ENCODE results near the gene DAND5. TPM values are rescaled to one million over a fixed set of nuclear protein-coding genes. Genes with fewer than 3 reads are reported as not detected.
"Not testable (repeated sequence)": the region's sequence is repeated elsewhere in the genome, so short reads cannot be mapped to it uniquely, and the experiment has no call there.

Gene DAND5
- total RNA-seq, 1 donor: not detected

DNA sequence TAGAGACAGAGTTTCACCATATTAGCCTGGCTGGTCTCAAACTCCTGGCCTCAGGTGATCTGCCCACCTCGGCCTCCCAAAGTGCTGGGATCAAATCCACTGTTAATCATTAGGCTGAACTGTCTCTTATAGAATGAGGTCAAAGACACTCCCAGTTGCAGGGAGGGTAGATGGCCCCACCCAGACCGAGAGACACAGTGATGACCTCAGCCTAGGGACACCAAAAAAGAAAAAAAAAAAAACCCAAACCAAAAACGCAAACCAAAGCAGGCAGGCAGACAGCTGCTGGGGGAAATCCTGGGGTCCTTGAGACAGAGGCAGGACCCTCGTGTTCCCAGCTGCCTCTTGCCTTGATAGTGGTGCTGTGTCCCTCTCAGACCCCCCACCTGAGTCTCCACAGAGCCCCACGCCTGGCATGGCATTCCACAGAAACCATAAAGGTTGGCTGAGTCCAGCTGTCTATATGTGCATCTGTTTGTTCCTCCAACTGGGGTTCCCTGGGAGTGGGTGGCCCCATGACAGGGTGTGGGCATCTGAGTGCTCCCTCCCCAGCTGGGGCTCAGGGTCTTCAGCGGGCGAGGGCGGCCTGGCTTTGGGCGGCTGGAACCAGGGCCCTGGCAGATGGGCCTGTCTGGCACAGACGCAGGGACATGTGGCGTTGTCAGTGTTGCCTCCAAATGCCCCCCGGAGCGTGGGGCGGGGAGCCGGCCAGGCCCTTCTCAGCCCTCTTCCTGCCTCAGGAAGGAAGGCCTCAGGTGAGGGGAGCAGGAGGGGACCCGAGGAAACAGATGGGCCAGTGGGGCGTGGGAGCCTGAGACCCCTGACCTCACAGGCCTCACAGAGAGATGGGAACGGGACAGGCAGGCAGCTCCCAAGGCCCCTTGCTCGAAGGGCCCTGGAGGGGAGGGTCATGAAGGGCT, 5.2 kb downstream of the DAND5 start:
- Histone ChIP-seq H3K9me3 (ENCODE audit: low read depth, low read length) (no peaks in the 10 kb centered on the region), H3K4me3 (ENCODE audit: low read length) (no peak overlapping the region), H3K27me3 (ENCODE audit: insufficient read depth, low read length) (no peaks in the 10 kb centered on the region), H3K4me1 (ENCODE audit: insufficient read depth, low read length) (no peaks in the 10 kb centered on the region)

DNA sequence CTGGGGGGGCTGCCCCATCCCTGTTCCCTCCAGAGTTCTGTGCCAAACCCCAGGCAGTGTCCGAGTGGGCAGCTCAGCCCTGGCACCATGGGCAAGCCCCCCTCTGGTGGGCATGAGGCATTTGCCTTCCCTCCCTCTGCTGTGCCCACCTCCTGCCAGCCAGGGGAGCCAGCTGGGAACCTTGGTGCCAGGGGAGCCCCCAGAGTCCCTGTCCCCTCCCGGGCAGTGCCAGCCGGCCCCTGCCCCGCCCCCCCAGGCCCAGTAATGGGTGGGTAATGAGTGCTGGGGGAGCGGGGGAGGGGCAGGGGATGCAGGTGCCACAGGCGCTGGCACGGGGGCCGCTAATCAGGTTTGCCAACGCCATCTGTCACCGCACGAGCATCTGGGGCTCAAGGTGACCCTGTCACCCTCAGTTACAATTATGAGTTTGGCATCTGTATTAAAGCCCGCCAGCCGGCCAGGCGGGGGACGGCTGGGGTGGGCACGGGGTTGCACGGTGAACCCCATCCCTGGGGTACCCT, 5.9 kb downstream of the DAND5 start:
- no peaks in the 10 kb centered on the region for H3K27me3 ChIP-seq (ENCODE audit: insufficient read depth, low read length)
- no peaks in the 10 kb centered on the region for H3K4me1 ChIP-seq (ENCODE audit: insufficient read depth, low read length)
- no peak overlapping the region for H3K4me3 ChIP-seq (ENCODE audit: low read length)
- H3K9me3 ChIP-seq (ENCODE audit: low read depth, low read length): no peaks in the 10 kb centered on the region

DNA sequence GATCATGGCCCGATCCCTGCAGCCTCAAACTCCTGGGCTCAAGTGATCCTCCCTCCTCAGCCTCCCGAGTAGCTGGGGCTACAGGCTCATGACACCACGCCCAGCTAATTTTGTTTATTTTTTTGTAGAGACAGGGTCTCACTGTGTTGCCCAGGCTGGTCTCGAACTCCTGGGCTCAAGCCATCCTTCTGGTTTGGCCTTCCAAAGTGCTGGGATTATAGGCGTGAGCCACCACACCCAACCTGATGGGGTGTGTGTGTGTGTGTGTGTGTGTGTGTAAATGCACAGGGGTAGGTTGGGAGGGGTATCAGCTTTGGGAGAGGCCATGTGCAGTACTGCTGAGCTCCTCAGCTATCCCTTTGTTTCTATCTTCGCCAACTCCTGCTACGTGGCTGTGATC, 6.7 kb downstream of the DAND5 start:
- H3K4me3 ChIP-seq (ENCODE audit: low read length); H3K9me3 ChIP-seq (ENCODE audit: low read depth, low read length); H3K27me3 ChIP-seq (ENCODE audit: insufficient read depth, low read length); H3K4me1 ChIP-seq (ENCODE audit: insufficient read depth, low read length): not testable (repeated sequence)

DNA sequence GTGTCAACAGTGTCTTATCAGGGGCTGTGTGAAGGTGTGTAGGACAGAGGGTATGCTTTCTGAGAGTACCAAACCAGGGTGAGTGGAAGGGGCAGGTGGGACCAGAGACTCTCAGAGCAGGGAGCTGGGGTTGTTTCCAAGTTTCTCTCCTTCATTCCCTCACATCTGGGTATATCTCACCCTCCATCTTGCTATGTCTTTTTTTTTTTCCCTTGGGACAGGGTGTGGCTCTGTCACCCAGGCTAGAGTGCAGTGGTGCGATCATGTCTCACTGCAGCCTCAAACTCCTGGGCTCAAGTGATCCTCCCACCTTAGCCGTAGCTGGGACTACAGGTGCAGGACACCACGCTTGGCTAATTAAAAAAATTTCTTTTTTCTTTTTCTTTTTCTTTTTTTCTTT, 10.6 kb downstream of the DAND5 start:
- no peaks in the 10 kb centered on the region for H3K27me3 ChIP-seq (ENCODE audit: insufficient read depth, low read length)
- H3K4me1 ChIP-seq (ENCODE audit: insufficient read depth, low read length): peaks cover 23% of the 10 kb centered on the region
- no peaks in the 10 kb centered on the region for H3K9me3 ChIP-seq (ENCODE audit: low read depth, low read length)
- H3K4me3 ChIP-seq (ENCODE audit: low read length): no peak overlapping the region

DNA sequence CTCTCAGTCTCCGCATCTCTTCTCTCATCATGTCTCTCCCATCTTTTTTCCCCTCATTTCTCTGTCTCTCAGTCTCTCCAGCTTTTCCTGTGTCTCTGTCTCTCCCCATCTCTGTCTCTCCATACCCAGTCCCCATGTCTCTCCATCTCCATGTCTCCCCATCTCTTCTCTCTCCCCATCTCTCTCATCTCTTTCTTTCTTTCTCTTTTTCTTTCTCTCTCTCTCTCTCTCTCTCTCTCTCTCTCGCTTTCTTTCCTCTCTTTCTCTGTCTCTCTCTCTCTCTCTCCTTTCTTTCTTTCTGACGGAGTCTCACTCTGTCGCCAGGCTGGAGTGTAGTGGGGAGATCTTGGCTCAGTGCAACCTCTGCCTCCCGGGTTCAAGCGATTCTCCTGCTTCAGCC, 13.3 kb downstream of the DAND5 start:
- Histone ChIP-seq H3K4me1 (ENCODE audit: insufficient read depth, low read length) (peaks cover 25% of the 10 kb centered on the region), H3K27me3 (ENCODE audit: insufficient read depth, low read length) (no peaks in the 10 kb centered on the region), H3K9me3 (ENCODE audit: low read depth, low read length) (no peaks in the 10 kb centered on the region), H3K4me3 (ENCODE audit: low read length) (no peak overlapping the region)

DNA sequence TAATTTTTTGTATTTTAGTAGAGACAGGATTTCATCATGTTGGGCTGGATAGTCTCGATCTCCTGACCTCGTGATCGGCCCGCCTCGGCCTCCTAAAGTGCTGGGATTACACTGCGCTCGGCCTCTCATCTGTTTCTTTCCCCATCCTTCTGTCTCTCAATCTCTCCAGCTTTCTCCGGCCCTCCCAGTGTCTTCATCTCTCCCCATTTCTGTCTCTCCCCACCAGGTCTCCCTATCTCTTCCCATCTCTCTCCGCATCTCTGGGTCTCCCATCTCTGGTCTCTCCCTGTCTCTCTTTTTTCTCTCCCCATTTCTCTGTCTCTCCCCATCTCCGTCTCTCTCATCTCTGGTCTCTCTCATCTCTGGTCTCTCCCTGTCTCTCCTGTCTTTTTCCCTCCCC, 13.7 kb downstream of the DAND5 start:
- Histone ChIP-seq H3K27me3 (ENCODE audit: insufficient read depth, low read length) (no peaks in the 10 kb centered on the region), H3K9me3 (ENCODE audit: low read depth, low read length) (no peaks in the 10 kb centered on the region), H3K4me3 (ENCODE audit: low read length) (no peak overlapping the region), H3K4me1 (ENCODE audit: insufficient read depth, low read length) (peaks cover 25% of the 10 kb centered on the region)

DNA sequence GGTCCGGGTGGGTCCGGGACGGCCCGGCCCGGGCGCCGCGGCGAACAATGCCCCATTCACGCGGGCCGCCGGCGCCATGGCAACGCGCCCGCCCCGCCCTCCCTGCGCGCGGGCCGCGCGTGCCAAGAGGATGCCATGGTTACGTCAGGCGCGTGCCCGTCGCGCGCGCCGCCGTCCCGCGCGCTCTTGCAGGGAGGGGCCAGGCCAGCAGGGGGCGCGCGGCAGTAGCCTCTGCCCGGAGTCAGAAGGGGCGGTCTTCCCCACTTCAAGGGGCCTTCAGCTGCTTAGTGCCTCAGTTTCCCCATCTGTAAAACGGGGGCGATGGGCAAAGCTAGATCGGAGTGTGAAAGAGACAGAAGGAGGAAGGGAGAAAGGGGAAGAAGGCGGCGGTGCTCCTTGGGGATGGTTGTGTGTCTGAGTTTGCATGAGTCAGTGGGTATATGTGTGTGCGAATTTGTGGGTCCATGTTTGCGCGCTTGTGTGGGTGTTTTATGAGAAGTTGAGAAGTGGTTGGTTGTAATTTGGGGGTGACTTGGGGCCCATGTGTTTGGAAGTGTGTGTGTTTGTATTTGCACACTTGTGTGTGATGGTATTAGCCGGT, 14.3 kb downstream of the DAND5 start:
- H3K9me3 ChIP-seq (ENCODE audit: low read depth, low read length): no peaks in the 10 kb centered on the region
- H3K4me1 ChIP-seq (ENCODE audit: insufficient read depth, low read length): peaks cover 25% of the 10 kb centered on the region
- H3K4me3 ChIP-seq (ENCODE audit: low read length): no peak overlapping the region
- H3K27me3 ChIP-seq (ENCODE audit: insufficient read depth, low read length): no peaks in the 10 kb centered on the region

DNA sequence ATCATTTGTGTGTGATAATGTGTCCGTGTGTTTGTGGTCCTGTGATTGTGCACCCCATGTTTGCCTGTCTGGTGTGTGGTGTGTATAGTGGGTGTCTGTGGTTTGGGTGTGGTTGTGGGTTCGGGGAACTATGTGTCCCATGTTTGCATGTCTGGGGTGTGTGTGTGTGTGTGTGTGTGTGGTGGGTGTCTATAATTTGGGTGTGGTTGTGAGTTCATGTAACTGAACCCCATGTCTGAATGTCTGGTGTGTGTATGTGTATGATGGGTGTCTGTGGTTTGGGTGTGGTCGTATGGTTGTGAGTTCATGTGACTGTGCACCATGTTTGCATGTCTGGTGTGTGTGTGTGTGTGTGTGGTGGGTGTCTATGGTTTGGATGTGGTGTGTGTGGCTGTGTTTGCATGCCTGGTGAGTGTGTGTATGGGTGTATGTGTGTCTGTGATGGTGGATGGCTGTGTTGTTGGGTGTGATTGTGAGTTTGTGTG, 14.8 kb downstream of the DAND5 start:
- no peaks in the 10 kb centered on the region for H3K27me3 ChIP-seq (ENCODE audit: insufficient read depth, low read length)
- H3K4me1 ChIP-seq (ENCODE audit: insufficient read depth, low read length): peaks cover 25% of the 10 kb centered on the region
- H3K9me3 ChIP-seq (ENCODE audit: low read depth, low read length): no peaks in the 10 kb centered on the region
- no peak overlapping the region for H3K4me3 ChIP-seq (ENCODE audit: low read length)

DNA sequence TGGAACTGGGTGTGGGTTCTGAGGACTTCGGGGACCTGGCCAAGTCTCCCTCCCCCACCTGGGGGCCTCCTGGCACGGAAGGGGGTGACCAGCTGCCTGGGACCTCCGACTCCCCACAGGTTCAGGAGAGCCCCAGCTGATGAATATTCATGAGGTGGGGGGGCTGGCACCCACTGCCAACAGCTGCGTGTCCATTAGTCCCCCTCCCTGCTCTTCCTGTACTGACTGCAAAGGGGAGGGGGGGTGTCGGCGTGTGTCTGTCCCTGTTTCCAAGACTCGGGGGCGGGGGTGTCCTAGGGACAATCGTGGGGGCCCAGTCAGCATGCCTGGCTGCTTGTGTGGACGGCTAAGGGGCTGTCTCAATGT, 15.3 kb downstream of the DAND5 start:
- Histone ChIP-seq H3K4me3 (ENCODE audit: low read length) (no peak overlapping the region), H3K4me1 (ENCODE audit: insufficient read depth, low read length) (peaks cover 25% of the 10 kb centered on the region), H3K27me3 (ENCODE audit: insufficient read depth, low read length) (no peaks in the 10 kb centered on the region), H3K9me3 (ENCODE audit: low read depth, low read length) (no peaks in the 10 kb centered on the region)

DNA sequence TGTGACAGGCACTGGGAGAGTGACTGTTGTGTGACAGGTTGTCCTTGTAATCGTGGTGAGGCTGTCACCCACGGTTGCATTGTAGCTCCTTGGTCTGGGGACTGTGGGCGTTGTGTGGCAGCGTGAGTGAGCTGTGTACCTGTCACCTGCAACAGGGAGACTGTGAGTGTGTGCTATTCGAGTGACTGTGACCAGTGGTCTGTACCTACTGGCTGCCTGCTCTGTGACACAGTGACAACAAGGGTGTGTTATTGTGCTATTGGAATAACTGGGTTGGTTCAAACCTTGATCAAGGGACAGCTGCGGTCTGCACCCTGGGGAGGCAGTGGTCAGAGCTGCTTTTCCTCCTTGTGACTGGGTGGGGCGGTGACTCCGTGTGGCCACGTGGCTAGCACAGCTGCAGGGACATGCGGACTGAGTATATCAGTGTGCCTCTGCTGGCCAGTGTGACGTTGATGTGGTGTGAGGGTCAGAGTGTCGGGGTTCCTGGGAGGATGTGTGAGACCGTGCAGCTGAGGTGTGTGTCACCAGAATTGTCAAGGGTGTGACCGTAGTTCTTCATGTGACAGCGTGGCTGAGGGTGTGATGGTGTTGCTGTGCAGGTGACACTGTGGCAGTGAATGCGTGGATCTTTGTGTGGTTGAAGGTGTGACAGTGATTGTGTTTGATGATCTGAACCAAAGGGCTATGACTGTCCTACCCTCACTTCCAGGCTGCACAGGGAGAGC, 15.8 kb downstream of the DAND5 start:
- peaks cover 25% of the 10 kb centered on the region for H3K4me1 ChIP-seq (ENCODE audit: insufficient read depth, low read length)
- H3K4me3 ChIP-seq (ENCODE audit: low read length): no peak overlapping the region
- no peaks in the 10 kb centered on the region for H3K9me3 ChIP-seq (ENCODE audit: low read depth, low read length)
- no peaks in the 10 kb centered on the region for H3K27me3 ChIP-seq (ENCODE audit: insufficient read depth, low read length)

DNA sequence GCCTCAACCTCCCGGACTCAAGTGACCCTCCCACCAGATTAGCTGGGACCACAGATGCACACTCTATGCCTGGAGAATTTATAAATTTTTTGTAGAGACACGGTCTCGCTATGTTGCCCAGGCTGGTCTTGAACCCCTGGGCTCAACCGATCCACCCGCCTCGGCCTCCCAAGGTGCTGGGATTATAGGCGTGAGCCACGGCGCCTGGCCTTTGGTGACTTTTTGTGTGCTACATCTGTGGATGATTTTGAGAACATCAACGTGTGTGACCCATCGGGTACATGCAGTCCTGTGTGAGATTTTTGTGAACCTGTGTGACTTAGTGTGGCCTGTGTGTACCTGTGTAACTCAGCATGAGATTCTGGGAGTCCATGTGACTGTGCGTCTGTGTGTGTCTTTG, 17.4 kb downstream of the DAND5 start:
- Histone ChIP-seq H3K9me3 (ENCODE audit: low read depth, low read length) (no peaks in the 10 kb centered on the region), H3K4me3 (ENCODE audit: low read length) (no peak overlapping the region), H3K4me1 (ENCODE audit: insufficient read depth, low read length) (peaks cover 25% of the 10 kb centered on the region), H3K27me3 (ENCODE audit: insufficient read depth, low read length) (no peaks in the 10 kb centered on the region)

DNA sequence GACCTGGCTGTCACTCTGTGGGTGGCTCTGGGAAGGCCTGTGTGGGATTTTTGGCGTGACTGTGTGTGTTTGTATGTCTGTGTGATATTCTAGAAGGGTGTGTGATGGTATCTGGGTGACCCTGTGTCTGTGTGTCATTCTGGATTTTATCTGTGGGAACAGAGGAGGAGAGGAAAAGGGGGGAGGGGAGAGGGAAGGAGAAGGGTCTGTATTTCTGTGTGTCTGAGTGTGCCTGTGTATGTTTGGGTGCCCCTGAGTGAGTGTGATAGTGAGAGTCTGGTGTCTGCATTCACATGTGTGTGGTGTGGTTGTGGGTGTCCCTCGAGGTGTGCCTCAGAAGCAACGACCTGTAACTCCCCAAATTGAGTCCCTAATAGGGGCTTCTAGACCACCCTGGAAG, 17.8 kb downstream of the DAND5 start:
- no peak overlapping the region for H3K4me3 ChIP-seq (ENCODE audit: low read length)
- H3K9me3 ChIP-seq (ENCODE audit: low read depth, low read length): no peaks in the 10 kb centered on the region
- peaks cover 25% of the 10 kb centered on the region for H3K4me1 ChIP-seq (ENCODE audit: insufficient read depth, low read length)
- H3K27me3 ChIP-seq (ENCODE audit: insufficient read depth, low read length): no peaks in the 10 kb centered on the region

DNA sequence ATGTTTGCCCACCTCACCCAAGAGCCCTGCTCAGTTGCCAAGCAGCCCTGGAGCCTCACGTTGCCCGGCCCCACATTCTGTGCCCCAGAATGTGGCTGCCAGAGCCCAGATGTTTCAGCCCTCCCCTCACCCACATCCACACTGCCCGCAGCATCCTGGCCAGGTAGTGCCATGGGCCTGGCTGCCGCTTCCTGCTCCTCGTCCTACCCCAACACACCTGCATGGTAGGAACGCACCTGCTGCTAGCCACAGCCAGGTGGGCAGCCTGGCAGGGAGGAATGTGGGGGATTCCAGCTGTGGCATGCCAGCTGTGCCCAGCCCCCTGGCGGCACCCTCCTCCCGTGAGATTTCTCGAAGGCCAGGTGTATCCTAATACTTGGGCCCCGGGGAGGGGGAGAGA, 18.4 kb downstream of the DAND5 start:
- no peaks in the 10 kb centered on the region for H3K9me3 ChIP-seq (ENCODE audit: low read depth, low read length)
- no peak overlapping the region for H3K4me3 ChIP-seq (ENCODE audit: low read length)
- H3K4me1 ChIP-seq (ENCODE audit: insufficient read depth, low read length): peaks cover 24% of the 10 kb centered on the region
- H3K27me3 ChIP-seq (ENCODE audit: insufficient read depth, low read length): no peaks in the 10 kb centered on the region

DNA sequence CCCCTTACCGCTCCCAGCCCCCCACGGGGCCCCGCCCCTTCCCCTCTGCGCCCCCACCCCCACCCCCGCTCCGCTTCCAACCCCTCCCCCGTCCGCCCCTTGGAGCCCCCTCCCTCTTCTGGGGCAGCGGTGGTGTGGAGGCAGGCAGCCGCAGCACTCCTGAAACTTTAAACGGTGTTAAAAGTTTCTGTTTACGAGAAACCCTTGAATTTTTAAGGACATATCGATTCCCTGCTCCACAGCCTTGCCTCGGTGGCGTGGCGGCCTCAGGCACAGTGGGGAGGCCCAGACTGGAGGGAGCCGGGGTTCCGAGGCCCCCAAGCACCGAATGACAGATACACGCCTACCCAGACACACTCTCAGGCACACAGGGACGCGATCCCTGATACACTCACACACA, 21.1 kb downstream of the DAND5 start:
- Histone ChIP-seq H3K4me3 (ENCODE audit: low read length) (no peak overlapping the region), H3K4me1 (ENCODE audit: insufficient read depth, low read length) (peaks cover 6% of the 10 kb centered on the region), H3K27me3 (ENCODE audit: insufficient read depth, low read length) (peaks cover 8% of the 10 kb centered on the region), H3K9me3 (ENCODE audit: low read depth, low read length) (no peaks in the 10 kb centered on the region)

DNA sequence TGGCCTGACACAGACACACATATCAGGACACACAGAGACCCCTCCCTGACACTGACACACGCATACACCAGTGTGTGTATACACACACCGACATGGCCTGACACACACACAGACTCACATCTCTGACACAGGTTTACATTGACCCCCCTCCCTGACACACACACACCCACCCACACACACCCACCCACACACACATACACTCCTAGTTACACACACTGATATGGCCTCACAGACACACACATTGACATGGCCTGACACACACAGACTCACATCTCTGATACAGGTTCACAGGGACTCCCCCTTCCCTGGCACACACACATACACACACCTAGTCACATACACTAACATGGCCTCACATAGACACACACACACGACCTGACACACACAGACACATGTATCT, 21.5 kb downstream of the DAND5 start:
- Histone ChIP-seq H3K4me1 (ENCODE audit: insufficient read depth, low read length) (peaks cover 6% of the 10 kb centered on the region), H3K27me3 (ENCODE audit: insufficient read depth, low read length) (peaks cover 8% of the 10 kb centered on the region), H3K9me3 (ENCODE audit: low read depth, low read length) (no peaks in the 10 kb centered on the region), H3K4me3 (ENCODE audit: low read length) (no peak overlapping the region)
